SIG-M5 treated with dmso at 0.1 percent for 504 hours (cell line): ENCODE measurements around the gene ITGA8.
"Not testable (repeated sequence)": the region's sequence is repeated elsewhere in the genome, so short reads cannot be mapped to it uniquely, and the experiment has no call there.

Source experiments
- DNase-seq: peaks from one replicate; lab custom pipeline; 2025; ENCODE audit not compliant: unreplicated experiment; lab: John Stamatoyannopoulos, UW

The ITGA8 gene

GRCh38 chr10:15562578-15562977 is 157.1 kb downstream of the ITGA8 start:
- no peak for DNase-seq

DNA sequence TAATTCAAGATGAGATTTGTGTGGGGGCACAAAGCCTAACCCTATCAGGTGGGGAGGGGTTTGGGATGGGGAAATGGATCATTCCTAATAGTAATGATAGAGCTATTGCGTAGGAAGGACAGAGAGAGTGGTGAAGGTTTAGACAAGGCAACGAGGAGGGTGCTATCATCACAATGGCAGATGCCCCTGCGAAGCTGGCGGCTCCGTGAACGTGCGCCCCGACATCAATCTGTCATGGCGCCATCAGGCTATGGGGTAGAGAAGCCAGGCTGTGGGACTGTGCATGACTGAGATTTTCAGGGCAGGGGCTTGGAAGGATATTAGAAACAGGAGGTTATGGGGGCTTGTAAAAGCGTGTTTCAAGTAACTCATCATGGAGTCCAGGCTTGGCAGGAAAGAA is 157.6 kb downstream of the ITGA8 start:
- no peak for DNase-seq

GRCh38 chr10:15558136-15558535 is 161.6 kb downstream of the ITGA8 start:
- no peak for DNase-seq

- DNase-seq = not testable (repeated sequence)
These were observed 162.6 kb downstream of the ITGA8 start for GRCh38 chr10:15557168-15557567.

GRCh38 chr10:15550950-15551349 is 168.8 kb downstream of the ITGA8 start:
- DNase-seq = no peak

- DNase-seq = no peak
These were observed 171.4 kb downstream of the ITGA8 start for GRCh38 chr10:15548331-15548730.

DNA sequence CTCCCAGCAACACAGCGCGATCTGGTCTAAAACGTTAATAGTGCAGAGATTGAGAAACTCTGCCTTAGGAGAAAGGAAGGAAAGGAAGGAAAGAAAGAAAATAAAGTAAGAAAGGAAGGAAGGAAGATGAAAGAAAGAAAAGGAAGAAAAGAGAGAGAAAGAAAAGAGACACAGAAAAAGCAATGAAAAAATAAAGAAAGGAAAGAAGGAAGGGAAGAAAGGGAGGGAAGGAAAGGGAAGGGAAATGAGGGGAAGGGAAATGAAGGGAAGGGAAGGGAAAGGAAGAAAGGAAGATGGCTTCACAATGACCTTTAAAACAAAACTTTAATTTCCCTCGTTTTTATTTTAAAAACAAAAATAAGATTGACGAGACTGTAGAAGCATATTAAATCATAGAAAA is 173.1 kb downstream of the ITGA8 start:
- no peak for DNase-seq

- DNase-seq = no peak
These were observed 173.8 kb downstream of the ITGA8 start for GRCh38 chr10:15545884-15546283.

DNA sequence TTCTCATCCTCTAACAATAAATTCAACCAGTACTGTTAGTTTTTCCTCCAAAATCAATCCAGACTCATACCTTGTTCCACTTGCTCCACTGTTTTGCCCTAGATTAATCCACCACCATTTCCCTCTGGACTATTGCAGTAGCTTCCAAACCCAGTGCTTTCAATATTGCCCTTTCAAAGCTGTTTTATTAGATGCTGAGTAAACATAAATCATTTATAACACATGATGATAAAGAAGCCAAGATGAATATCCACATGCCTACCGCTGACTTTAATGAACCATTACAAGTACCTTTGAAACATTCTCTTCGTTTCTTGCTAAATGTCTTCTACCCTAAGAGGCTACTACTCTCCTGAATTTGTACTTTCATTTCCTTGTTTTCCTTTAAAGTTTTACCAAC is 174.5 kb downstream of the ITGA8 start:
- DNase-seq = no peak

DNA sequence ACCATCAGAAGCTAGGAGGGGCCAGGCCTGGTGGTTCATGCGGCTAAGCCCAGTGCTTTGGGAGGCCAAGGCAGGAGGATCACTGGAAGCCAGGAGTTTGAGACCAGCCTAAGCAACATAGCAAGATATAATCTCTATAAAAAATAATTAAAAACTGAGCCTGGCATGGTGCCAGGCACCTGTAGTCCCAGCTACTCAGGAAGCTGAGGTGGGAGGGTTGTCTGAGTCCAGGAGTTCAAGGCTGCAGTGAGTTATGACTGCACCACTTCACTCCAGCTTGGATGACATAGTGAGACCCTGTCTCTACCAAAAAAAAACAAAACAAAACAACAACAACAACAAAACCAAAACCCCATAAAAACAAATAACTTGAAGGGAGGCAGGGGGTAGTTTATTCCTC is 175.7 kb downstream of the ITGA8 start:
- DNase-seq = no peak

DNA sequence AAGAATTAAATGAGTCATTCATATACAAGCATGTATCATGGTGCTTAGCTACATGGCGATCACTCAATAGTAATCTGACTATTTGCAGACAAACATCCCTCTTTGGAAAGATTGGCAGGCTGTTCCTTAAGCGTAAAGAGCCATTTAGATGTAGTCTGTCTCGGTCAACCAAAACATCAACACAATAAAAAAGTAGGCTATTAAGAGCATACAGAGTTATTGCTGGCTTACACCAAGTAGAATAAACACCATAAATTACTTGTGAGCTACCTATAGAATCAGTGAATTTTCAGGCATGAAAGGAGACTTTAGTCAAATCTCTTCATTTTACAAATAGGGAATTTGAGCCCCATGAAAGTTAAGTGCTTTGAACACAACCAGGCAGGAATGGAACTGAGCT is 176.9 kb downstream of the ITGA8 start:
- no peak for DNase-seq

DNA sequence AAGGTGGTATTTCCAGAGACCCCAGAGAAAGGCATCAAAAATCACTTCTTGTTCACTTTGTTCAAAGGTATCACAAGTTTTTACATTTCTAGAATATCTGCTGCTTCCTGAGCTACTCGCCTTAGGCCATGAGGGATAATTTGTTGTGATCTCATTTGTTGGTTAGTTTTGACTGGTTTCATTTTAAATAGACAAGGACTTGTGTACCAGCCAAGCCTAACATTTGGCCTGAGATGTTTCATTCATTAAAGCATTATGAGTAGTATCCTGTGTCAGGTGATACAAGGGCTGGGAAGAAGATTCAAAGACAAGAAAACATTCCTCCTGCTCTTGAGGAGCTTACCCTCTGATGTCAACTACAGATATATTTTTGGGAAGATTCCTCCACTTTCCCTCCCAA is 178.3 kb downstream of the ITGA8 start:
- DNase-seq = no peak

DNA sequence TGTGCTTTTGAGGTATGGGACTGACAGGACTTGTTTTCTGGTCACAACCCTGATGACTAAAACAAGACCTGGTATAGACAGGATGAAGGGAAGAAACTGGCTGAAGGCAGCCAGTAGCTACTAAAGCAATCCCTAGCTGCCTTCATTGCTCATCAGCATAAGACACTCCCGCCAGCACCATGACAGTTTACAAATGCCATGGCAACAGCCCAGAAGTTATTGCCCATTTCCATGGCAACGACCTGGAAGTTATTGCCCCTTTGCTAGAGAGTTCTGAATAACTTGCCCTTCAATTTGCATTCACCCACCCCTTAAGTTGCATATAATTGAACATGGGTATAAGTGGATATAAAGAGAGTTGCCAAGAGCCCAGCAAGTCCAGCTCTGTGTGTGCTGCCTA is 179.0 kb downstream of the ITGA8 start:
- no peak for DNase-seq

DNA sequence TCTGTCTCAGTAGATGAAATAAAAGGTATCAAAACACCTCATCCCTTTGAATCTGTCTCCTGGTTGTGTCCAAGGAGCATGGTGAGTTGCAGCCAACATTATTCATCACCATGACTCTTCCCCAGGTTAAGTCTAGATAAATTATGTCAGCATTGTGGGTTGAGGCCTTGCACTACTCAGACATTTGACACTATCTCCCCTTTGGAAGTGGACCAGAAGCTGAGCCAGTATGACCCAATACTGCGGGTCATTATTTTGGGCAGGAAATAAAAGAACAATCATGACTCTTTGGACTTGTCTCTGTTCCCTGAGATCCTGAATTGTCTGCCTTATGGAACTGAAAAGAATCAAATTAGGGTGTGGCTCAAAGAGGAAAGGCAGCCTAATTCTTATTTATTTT is 180.5 kb downstream of the ITGA8 start:
- no peak for DNase-seq

DNA sequence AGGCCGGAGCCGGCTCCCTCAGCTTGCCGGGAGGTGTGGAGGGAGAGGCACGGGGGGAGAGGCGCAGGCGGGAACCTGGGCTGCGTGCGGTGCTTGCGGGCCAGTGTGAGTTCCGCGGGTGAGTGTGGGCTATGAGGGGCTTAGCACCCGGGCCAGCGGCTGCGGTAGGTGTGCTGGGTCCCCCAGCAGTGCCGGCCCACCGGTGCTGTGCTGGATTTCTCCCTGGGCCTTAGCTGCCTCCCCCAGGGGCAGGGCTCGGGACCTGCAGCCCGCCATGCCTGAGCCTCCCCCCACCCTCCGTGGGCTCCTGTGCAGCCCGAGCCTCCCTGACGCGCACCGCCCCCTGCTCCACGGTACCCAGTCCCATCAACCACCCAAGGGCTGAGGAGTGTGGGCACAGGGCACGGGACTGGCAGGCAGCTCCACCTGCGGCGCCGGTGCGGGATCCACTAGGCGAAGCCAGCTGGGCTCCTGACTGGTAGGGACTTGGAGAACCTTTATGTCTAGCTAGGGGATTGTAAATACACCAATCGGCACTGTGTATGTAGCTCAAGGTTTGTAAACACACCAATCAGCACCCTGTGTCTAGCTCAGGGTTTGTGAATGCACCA is 184.7 kb downstream of the ITGA8 start:
- DNase-seq = not testable (repeated sequence)

DNA sequence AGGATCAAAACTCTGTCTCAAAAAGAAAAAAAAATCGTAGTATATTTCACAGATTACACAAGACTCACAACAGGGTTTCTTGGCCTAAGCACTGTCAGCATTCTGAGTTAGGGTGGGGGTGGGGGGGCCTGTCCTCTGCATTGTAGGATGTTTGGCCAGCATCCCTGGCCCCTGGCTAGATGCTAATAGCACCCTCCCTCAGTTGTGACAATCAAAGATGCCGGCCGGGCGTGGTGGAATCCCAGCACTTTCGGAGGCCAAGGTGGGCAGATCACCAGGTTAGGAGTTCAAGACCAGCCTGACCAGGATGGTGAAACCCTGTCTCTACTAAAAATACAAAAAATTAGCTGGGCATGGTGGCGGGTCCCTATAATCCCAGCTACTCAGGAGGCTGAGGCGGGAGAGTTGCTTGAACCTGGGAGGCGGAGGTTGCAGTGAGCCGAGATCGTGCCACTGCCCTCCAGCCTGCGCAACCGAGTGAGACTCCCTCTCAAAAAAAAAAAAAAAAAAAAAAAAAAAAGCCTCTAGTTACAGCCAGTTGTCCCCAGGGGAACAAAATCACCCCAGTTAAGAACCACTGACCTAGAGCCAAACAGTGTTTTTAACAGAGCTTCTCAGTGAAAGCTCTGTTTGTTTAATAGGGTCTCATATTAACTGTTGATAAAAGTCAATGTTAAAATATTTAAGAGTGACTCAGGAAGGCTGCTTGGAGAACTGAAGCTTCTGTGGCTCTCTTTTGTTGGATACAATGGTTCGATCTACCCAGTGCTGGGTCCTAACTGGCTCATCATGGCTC is 187.6 kb downstream of the ITGA8 start:
- DNase-seq = no peak

DNA sequence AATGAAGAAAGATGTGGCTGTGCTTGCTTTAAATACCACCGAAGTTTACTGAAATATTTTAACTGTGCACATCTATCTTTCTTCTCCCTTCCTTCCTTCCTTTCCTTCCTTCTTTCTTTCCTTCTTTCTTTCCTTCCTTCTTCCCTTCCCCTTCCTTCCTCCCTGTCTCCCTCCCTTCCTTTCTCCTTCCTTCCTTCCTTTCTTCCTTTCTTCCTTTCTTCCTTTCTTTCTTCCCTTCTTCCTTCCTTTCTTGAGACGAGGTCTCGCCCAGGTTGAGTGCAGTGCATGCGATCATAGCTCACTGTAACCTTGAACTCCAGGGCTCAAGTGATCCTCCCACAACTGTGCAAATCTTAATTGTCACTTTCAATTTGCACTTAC is 190.9 kb downstream of the ITGA8 start:
- DNase-seq = no peak

GRCh38 chr10:15526754-15527153 is 193.0 kb downstream of the ITGA8 start:
- DNase-seq = no peak

DNA sequence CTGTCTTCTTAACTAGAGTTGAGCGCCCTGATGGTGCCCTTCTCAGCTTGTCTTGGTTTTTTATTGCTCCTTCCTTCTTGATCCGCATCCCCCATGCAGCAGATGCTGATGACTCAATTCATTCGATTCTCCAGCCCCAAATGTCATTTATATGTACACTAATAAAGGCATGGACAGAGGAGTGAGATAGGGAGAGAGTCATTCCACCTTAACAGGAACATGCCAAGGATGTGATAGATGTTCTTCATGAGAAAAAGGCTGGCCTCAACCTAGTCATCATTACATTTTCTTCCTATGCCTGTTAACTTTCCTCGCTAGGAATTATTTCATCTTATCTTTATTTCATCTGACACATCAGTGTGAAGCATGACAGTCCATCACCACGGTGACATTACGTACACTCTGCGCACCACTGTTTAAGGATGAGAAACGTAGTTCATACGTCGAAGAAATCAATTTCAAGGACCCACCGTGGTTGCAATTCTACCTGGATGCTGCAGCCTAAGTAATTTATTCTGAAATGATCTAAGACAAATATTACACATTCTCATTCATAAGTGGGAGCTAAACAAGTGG is 198.3 kb downstream of the ITGA8 start:
- DNase-seq = no peak

- DNase-seq = no peak
These were observed 201.5 kb downstream of the ITGA8 start for GRCh38 chr10:15518250-15518649.

GRCh38 chr10:15516256-15517085 is 203.3 kb downstream of the ITGA8 start:
- no peak for DNase-seq

GRCh38 chr10:15515202-15515601 is 204.5 kb downstream of the ITGA8 start:
- DNase-seq = no peak
